Ammon's horn (tissue), 1 donor: Measurements from ENCODE around the gene LRTM1.

Source experiments
- DNase-seq: peaks from one replicate; pipeline ENCODE4 v3.0.0-alpha.2; 2016; ENCODE audit warnings: low spot score

The LRTM1 gene

DNA sequence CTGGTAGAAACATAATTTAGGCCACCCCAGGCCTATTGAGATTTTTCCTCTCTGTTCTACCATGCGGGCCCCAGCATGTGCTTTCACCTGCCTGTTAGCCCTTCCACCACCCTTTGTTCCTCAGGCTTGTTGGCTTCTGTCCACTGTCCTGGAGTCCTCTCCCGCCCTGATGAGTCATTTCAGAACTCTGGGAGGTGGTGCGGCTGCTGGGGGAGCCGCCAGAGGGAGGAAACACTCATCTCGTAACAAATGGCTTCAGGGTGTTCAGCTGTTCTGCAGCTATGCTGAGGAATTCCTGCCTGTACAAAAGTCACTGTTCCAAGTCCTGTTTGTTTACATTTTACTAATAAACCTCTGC lies 36.3 kb downstream of the LRTM1 start:
- peak; percentile 79 for DNase-seq

DNA sequence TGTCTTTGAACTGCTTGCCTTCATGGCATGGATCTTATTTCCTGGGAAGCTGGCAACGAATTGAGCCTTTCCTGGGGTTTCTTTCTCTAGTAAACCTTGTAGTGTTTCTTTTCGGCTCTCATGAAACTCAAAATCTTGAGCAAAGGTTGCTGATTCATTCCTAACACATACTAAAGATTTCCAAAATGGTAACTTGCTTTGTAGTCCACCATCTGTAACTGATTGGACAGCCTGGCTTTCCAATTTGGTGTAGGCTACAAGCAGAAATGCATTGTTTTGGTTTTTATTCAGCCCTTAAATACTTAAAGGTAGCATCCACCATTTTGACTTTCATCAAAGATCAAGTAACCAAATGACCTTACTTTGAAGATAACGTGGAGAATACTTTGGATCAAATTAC lies 38.1 kb downstream of the LRTM1 start:
- no peak for DNase-seq

DNA sequence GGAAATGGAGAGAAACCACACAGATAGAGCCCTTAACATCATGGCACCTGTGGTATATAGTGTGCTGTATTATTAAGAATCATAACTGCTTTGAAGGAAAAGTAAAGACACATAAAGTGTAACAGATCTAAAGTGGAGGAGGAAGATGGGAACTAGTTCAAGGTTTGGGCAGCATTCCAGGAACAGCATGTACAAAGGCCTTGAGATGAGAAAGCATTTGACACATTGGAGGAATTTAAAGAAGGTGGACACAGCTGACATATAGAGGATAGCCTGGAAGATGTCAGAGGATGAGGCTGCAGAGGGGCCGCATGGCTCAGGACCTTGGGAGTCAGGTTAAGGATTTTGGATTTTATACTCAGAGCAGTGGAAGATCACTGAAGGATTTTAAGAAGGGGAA lies 39.0 kb downstream of the LRTM1 start:
- DNase-seq: peak; percentile 17

DNA sequence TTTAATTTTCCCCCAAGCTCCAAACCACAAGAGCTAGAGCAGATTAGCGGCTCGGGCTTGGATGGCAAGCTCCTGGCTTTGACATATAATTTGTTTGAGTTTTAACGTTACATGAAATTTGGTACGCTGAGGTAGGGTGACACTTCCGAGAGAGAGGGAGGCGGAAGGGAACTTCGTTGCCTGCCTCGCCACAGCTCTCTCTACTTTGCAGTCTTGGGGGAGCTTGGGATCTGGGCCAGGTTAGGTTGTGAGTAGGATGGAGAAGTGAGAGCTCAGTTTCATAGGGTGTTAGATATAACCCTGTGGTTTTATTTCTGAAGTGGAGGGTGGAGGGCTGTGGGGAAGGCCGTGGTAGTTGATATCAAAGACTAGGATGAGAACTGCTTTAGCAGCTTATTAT lies 39.7 kb downstream of the LRTM1 start:
- no peak for DNase-seq

DNA sequence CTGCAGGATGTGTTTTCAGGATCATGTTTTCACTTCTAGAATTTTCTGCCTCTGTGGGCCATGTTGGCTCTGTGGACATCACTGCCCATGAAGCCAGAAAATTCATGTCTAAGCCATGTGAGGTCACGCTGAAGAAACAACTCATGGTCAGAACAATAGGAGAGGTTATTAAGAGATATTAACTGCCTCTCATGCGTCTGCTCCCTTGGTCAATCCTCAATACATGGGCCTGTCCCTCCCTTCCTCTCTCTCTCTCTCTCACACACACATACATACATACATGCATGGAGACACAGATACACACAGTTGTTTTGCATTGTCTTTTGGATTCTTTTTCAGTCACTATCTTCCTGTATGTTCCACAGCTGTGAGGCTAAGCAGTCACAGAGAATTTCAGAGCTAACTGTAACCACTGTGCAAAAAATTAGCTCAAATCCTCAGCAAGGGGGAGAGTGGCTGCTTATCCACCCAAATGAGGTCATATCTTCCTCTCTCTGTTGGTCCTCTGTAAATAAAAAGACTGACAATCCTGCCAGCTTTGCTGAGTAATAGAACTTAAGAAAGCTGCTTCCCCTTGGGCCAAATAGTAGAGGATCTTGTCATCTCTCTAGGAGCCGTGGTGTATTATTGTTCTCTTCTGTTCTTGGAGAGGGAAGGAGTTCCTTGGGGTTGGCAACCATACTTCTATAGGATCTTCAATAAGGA lies 45.6 kb downstream of the LRTM1 start:
- no peak for DNase-seq

DNA sequence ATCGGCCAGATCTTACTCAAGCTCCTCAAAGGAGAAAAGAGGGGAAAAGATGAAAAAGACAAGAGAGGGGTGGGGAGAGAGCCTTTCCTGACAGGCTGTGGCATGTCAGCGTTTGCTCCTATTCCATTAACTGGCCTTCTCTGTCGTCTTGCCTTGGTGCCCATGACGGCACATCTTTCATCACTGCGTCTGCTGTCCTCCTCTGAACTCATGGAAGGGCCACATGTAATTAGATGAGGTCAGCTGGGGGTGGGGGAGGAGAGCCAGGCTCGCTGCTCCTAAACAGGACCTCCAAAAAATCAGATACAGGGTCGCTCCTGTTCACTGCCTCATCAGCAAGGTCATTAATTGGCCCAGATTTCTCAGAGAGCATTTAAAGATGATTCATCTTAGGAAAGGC lies 49.7 kb downstream of the LRTM1 start:
- DNase-seq: no peak

DNA sequence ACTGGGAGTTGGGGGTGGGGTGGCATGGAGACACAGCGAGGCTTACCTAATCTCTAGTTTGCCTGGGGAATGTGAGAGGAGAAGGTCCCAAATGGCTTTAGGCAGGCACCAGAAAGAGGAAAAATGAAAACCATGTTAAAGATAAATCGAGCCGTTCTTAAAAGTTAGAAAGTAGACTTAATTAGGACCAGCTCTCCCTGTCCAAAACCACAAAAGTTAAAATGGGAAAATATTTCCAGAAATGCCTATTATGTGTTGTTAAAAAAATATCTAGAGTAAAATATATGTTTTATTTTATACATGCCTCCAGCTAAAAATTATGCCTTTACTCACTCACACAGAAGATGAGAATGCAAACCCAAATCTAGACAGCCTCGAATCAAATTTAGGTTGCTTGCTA lies 50.1 kb downstream of the LRTM1 start:
- DNase-seq: no peak

DNA sequence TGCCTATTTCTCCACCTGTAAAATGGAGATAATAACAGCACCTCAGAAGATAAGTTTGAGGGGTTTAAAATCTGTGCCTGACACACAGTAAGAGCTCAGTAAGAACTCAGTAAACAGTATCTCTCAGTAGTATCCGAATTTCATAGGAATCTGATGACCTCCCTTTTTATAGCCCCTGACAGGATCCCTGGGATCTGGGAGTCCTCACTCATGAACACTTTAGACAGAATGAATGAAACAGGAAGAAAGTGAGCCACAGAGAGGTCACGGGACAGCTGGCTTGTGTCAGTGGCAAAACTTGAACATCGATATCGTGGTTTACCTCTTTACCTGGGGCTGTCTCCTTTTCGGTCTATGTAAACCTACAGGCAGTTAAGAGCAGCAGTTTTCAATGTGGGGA lies 51.2 kb downstream of the LRTM1 start:
- no peak for DNase-seq

DNA sequence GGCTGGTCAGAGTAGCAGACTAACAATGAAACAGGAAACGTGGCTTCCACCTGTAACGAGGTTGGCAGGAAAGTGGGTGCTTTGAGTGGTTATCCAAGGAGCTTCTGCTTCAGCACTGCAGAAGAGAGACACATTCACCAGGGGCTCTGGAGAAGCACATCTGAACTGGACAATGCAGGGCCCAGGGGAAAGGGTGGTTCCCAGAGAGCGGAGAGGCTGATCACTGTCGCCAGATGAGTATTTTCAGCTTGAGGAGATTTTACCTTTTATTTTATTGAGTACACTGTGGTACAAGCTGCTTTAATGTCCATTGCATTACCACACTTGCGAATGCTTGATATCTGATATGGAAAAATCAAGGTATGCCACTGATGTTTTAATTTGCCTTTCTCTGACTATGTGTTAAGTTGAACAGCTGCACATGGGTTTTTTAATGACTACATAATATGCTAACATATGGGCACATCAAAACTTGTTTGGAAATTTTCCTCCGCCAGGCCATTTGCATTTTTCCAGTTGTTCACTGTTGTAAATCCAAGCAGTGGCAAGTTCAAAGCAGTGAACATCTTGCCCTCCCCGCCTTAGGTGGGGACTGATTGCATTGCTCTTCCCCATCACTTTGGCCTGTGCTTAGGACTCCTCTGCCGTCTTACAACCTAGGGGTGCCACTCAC lies 52.1 kb downstream of the LRTM1 start:
- DNase-seq: no peak

DNA sequence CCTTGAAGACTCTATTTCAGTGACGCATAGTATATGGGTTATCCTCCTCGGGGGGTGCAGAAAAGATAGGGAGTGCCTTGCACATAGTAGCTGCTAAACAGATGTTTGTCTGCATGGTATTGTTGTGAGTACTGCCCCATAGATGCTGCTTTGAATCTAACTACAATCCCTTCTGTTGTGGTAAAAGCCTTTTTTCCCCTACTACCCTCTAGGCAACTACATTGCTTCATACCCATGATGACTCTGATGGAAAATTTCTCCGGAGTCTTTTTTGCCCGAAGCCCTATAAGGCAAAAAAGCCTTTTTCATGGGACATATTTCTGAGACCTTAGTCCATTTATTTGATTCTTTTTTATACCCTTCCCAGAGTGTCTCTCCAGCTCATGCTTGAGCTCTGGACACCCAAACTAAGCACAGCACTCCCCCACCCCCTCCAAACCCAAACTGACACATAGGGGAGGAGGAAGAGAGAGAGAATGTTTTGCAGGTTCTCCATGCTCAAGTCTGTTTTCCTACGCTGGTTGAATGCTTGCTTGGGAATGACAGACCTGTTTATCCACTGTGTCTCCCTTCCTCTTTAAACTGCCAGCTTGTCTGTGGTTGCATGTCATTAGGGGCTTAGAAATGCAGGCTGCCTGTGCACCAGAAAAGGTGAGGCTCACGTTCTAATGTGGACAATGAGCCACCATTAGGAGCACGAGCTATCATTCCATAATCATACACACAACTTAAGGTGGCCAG lies 52.9 kb downstream of the LRTM1 start:
- DNase-seq: no peak

DNA sequence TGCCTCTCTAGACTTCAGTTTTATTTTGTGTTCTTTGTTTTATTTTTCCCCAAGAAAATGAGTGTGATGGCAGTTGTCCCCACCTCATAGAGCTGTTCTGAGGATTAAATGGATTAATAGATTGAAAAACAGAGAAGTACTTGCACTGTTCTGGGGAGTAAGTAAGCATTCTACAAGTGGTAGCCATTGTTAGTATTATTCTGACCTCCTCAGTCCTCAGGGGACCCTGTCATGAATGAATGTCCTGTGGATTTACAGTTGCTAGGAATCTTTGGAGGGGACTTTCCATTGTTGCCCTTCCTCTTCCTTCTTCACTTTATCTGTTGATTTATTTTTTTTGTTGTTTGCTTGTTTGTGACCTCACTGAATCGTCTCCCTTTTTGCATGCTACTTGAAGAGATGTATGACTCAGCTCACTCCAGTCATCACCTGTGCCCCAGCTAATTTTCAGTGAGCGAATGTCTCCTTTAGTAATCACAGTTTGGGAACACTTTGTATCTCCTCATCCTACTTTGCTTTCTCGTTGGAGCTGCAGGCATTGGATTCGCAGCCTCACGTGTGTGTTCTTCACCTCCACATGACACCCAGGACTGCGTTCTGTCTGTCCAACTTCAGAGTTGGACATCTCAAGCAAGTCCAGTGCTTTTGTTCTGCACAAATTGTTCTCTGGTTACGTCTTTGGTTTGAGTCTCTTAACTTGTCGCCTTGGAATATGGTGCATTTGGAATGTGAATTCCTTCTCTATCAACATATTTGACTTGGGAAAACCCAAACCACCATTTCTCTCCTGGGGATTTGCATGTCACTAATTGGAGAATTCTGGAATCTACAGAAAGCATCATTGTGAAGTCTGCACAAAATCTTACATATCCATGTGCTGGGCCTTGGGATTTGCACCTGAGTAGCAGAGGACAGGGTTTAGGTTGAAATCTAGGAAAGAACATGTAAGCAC lies 54.5 kb downstream of the LRTM1 start:
- DNase-seq: no peak

DNA sequence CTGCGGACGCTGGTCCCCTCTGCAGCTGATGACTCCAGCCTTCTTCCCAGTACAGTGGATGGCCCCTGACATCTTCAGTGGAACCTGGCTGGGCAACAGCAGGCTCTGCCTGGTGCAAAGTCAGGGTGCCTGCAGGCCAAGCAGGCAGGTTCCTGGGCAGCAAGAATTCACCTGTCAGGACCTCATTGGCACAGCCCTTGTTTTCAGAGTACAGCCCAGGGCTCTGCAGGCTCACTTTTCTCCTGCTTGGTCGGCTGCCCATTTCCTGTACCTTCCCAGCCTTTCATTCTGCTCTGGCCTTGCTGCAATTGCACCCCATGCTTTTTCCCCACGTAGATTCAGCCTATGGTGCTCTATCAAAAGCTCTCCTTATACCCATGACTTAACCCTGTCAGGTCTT lies 56.0 kb downstream of the LRTM1 start:
- no peak for DNase-seq

DNA sequence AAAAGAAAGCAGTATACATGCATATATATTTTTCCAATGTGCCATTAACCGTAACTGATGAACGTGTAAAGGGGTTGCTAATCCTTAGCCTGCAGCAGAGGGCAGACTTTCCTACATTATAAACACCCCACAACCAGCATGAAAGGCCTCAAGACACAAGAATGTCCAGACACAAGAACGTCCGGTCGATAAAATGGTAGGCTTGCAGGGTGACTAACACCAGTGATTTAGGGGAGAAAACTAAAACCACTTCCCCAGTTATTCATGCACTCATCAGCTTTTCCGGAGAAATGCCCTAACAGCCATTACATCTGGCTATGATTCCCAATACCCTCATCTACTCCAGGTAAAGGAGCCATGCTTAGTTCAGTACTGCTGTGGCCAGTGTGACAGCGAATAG lies 57.4 kb downstream of the LRTM1 start:
- peak; percentile 76 for DNase-seq
